Urothelium cell line (cell line): Measurements from ENCODE around the gene ESPNL.

Experiments
- DNase-seq: peaks from one replicate; pipeline ENCODE4 v3.0.0; 2011; ENCODE audit warnings: low spot score, mixed read lengths
- FAIRE-seq: peaks from 2 replicates; lab custom pipeline; 2011; peaks lifted over from hg19 to GRCh38; lab: Jason Lieb, UNC

The ESPNL gene

GRCh38 chr2:238125127-238125885 lies 25.2 kb downstream of the ESPNL start:
- FAIRE-seq (no peak), DNase-seq (no peak)

GRCh38 chr2:238126338-238126737 lies 26.2 kb downstream of the ESPNL start:
- FAIRE-seq, result no peak
- DNase-seq, result no peak

- DNase-seq (no peak), FAIRE-seq (peak; percentile 98)
Measured at GRCh38 chr2:238126775-238127164, 26.6 kb downstream of the ESPNL start.

- FAIRE-seq (no peak), DNase-seq (peak; percentile 66)
Measured at GRCh38 chr2:238127165-238128060, 27.3 kb downstream of the ESPNL start.

GRCh38 chr2:238128061-238128440 lies 27.9 kb downstream of the ESPNL start:
- FAIRE-seq, result no peak
- DNase-seq, result no peak

GRCh38 chr2:238128534-238129001 lies 28.4 kb downstream of the ESPNL start:
- no peak for DNase-seq
- no peak for FAIRE-seq

- FAIRE-seq, result no peak
- no peak for DNase-seq
Measured at GRCh38 chr2:238129166-238130010, 29.2 kb downstream of the ESPNL start.

- no peak for DNase-seq
- FAIRE-seq, result no peak
Measured at GRCh38 chr2:238130111-238130695, 30.1 kb downstream of the ESPNL start.

GRCh38 chr2:238130696-238131628 lies 30.8 kb downstream of the ESPNL start:
- no peak for DNase-seq
- no peak for FAIRE-seq

- DNase-seq (no peak), FAIRE-seq (no peak)
Measured at GRCh38 chr2:238131761-238132462, 31.8 kb downstream of the ESPNL start.

GRCh38 chr2:238132463-238133450 lies 32.6 kb downstream of the ESPNL start:
- no peak for FAIRE-seq
- no peak for DNase-seq

GRCh38 chr2:238133499-238134392 lies 33.6 kb downstream of the ESPNL start:
- FAIRE-seq (no peak), DNase-seq (no peak)

- DNase-seq (no peak), FAIRE-seq (no peak)
Measured at GRCh38 chr2:238134393-238134785, 34.2 kb downstream of the ESPNL start.

GRCh38 chr2:238135601-238136150 lies 35.5 kb downstream of the ESPNL start:
- no peak for FAIRE-seq
- no peak for DNase-seq

- FAIRE-seq, result no peak
- no peak for DNase-seq
Measured at GRCh38 chr2:238136820-238137537, 36.8 kb downstream of the ESPNL start.

GRCh38 chr2:238137885-238138284 lies 37.7 kb downstream of the ESPNL start:
- no peak for FAIRE-seq

More at GRCh38 chr2:238137885-238138284, 37.7 kb downstream of the ESPNL start:
- DNase-seq, result no peak
